HEK293T (cell line): ENCODE data around the gene VAMP3.
"Not testable (repeated sequence)": the region's sequence is repeated elsewhere in the genome, so short reads cannot be mapped to it uniquely, and the experiment has no call there.

Experiments
- CTCF ChIA-PET: fragments of 350-600 bp; formaldehyde crosslinking; extraction: SDS; loops from one replicate; lab custom pipeline; 2021; ENCODE audit warnings: antibody characterized with exemption, inconsistent platforms; lab: Yijun Ruan, JAX
- POLR2A ChIA-PET: fragments of 350-600 bp; formaldehyde crosslinking; extraction: SDS; loops from one replicate; lab custom pipeline; 2020; ENCODE audit warnings: antibody characterized with exemption, inconsistent platforms; lab: Yijun Ruan, JAX
- DNase-seq: peaks from one replicate; pipeline ENCODE4 v3.0.0; 2012; ENCODE audit warnings: mixed read lengths; ENCODE audit errors: extremely low spot score
- ARNT ChIP-seq: fragments of 450-650 bp; IDR thresholded peaks from 2 replicates; pipeline ENCODE4 v1.6.1; 2017; ENCODE audit warnings: mild to moderate bottlenecking
- BHLHE40 ChIP-seq: fragments of 450-650 bp; IDR thresholded peaks from 2 replicates; pipeline ENCODE4 v1.6.1; 2016; ENCODE audit warnings: mild to moderate bottlenecking, moderate library complexity, borderline replicate concordance
- CTBP1 ChIP-seq: fragments of 450-650 bp; IDR thresholded peaks from 2 replicates; pipeline ENCODE4 v1.6.1; 2016; ENCODE audit warnings: borderline replicate concordance
- ELF4 ChIP-seq: fragments of 450-650 bp; IDR thresholded peaks from 2 replicates; pipeline ENCODE4 v1.6.1; 2017; ENCODE audit warnings: antibody characterized with exemption
- FOXA1 ChIP-seq: fragments of 450-650 bp; IDR thresholded peaks from 2 replicates; pipeline ENCODE4 v1.6.1; 2016; ENCODE audit warnings: mild to moderate bottlenecking
- FOXK2 ChIP-seq: fragments of 450-650 bp; IDR thresholded peaks from 2 replicates; pipeline ENCODE4 v1.6.1; 2016; ENCODE audit warnings: mild to moderate bottlenecking
- FOXM1 ChIP-seq: fragments of 450-650 bp; IDR thresholded peaks from 2 replicates; pipeline ENCODE4 v1.6.1; 2017; ENCODE audit warnings: mild to moderate bottlenecking, borderline replicate concordance
- HDGF ChIP-seq: fragments of 450-650 bp; IDR thresholded peaks from 2 replicates; pipeline ENCODE4 v1.6.1; 2017; ENCODE audit warnings: antibody characterized with exemption, borderline replicate concordance
- L3MBTL2 ChIP-seq: fragments of 450-650 bp; conservative IDR thresholded peaks from 2 replicates; pipeline ENCODE4 v1.6.1; 2016; ENCODE audit warnings: mild to moderate bottlenecking
- LEF1 ChIP-seq: fragments of 450-650 bp; IDR thresholded peaks from 2 replicates; pipeline ENCODE4 v1.6.1; 2017; ENCODE audit warnings: mild to moderate bottlenecking, borderline replicate concordance
- NFRKB ChIP-seq: fragments of 450-650 bp; IDR thresholded peaks from 2 replicates; pipeline ENCODE4 v1.6.1; 2016; ENCODE audit warnings: mild to moderate bottlenecking, moderate library complexity
- PKNOX1 ChIP-seq: fragments of 450-650 bp; IDR thresholded peaks from 2 replicates; pipeline ENCODE4 v1.6.1; 2016
- SP1 ChIP-seq: fragments of 450-650 bp; IDR thresholded peaks from 2 replicates; pipeline ENCODE4 v1.6.1; 2017
- SUZ12 ChIP-seq: fragments of 450-650 bp; IDR thresholded peaks from 2 replicates; pipeline ENCODE4 v1.6.1; 2016; ENCODE audit warnings: mild to moderate bottlenecking
- TARDBP ChIP-seq: fragments of 450-650 bp; IDR thresholded peaks from 2 replicates; pipeline ENCODE4 v1.6.1; 2016
- ZNF384 ChIP-seq: fragments of 450-650 bp; IDR thresholded peaks from 2 replicates; pipeline ENCODE4 v1.6.1; 2016

VAMP3 gene

DNA sequence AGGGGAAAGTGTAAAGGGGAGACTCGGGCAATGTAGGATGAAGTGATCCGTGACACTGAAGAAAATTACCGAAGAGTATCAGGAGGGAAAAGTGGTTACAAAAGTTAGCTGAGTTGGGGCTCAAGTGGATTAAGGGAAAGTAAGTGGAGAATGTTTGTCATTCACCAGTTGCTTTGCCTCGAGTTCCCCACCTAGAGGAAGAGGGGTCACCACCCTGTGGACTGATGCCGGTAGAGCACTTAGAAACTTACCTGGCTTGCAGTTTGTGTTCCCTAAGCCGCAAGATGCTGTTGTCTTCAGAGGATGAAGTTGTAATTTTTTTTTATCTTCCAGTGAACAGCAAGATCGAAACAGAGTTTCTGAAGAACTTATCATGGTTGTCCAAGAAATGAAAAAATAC lies 14.0 kb downstream of the VAMP3 start:
- POLR2A ChIA-PET = no interaction called here
- CTCF ChIA-PET = interaction anchor here (1.2 kb wide), 1 partner anchor 116 kb away, joined by 3 read pairs; no protein-coding TSS in a partner anchor
- TF ChIP-seq ZNF384 = no peak
- no peak for TF ChIP-seq CTBP1
- TF ChIP-seq PKNOX1 = no peak
- TF ChIP-seq FOXK2 = no peak
- TF ChIP-seq FOXM1 = no peak
- TF ChIP-seq SUZ12 = no peak
- no peak for TF ChIP-seq BHLHE40
- no peak for TF ChIP-seq TARDBP
- TF ChIP-seq ARNT = no peak
- no peak for TF ChIP-seq FOXA1
- TF ChIP-seq L3MBTL2 = no peak
- no peak for TF ChIP-seq NFRKB
- no peak for TF ChIP-seq ELF4
- TF ChIP-seq LEF1 = no peak
- no peak for DNase-seq

- TF ChIP-seq ARNT (no peak), NFRKB (no peak), TARDBP (no peak), PKNOX1 (no peak), SUZ12 (no peak), BHLHE40 (no peak), ZNF384 (no peak), SP1 (no peak), FOXM1 (no peak), L3MBTL2 (no peak), FOXK2 (no peak), CTBP1 (no peak), HDGF (no peak), LEF1 (no peak), FOXA1 (no peak), ELF4 (no peak)
- ChIA-PET CTCF (no interaction called here), POLR2A (no interaction called here)
- no peak for DNase-seq
These were observed 15.7 kb downstream of the VAMP3 start for GRCh38 chr1:7786795-7787194.

- TF ChIP-seq PKNOX1 (no peak), L3MBTL2 (no peak), LEF1 (no peak), FOXM1 (no peak), ARNT (no peak), ZNF384 (no peak), TARDBP (no peak), NFRKB (no peak), FOXK2 (no peak), SP1 (no peak), SUZ12 (no peak), HDGF (no peak), CTBP1 (no peak), BHLHE40 (no peak)
- ChIA-PET POLR2A (no interaction called here), CTCF (no interaction called here)
- no peak for DNase-seq
These were observed 18.7 kb downstream of the VAMP3 start for GRCh38 chr1:7789828-7790227.

DNA sequence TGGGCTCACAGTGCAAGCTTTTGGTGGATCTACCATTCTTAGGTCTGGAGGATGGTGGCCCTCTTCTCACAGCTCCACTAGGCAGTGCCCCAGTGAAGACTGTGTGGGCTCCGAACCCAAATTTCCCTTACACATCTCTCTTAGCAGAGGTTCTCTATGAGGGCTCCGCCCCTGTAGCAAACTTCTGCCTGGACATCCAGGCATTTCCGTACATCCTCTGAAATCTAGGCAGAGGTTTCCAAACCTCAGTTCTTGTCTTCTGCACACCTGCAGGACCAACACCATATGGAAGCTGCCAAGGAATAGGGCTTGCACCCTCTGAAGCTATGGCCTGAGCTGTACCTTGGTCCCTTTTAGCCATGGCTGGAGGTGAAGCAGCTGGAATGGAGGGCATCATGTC lies 19.9 kb downstream of the VAMP3 start:
- DNase-seq, CTCF ChIA-PET, POLR2A ChIA-PET: not testable (repeated sequence)

DNA sequence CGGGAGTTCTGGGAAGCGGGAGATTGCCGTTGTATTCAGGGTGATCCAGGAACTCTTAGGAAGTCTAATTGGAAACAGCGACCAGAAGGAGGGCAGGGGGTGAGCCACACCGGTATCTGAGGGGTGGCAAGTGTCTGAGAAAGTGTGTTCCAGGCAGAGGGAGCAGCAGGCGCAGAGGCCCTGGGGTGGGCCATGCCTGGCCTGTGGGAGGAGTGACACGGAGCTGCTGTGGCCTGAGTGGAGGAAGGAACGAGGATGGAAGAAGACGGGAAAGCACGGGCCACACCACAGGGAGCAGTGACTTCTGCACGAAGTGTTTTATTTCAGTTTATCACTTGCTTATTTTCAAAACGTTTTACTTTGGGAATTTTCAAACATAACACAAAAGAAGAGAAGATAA lies 24.3 kb downstream of the VAMP3 start:
- POLR2A ChIA-PET = no interaction called here
- CTCF ChIA-PET = interaction anchor here (1.5 kb wide), 1 partner anchor 13 kb away, joined by 3 read pairs; no protein-coding TSS in a partner anchor
- TF ChIP-seq LEF1 = no peak
- no peak for TF ChIP-seq SUZ12
- no peak for TF ChIP-seq L3MBTL2
- no peak for TF ChIP-seq ELF4
- TF ChIP-seq ARNT = no peak
- TF ChIP-seq FOXM1 = no peak
- TF ChIP-seq ZNF384 = no peak
- TF ChIP-seq BHLHE40 = no peak
- TF ChIP-seq SP1 = no peak
- no peak for TF ChIP-seq TARDBP
- no peak for DNase-seq

GRCh38 chr1:7805460-7805859 lies 34.4 kb downstream of the VAMP3 start:
- TF ChIP-seq FOXM1 = no peak
- no peak for TF ChIP-seq HDGF
- TF ChIP-seq ELF4 = no peak
- TF ChIP-seq FOXA1 = no peak
- TF ChIP-seq SP1 = no peak
- TF ChIP-seq ARNT = no peak
- no peak for TF ChIP-seq SUZ12
- no peak for TF ChIP-seq ZNF384
- TF ChIP-seq L3MBTL2 = no peak
- TF ChIP-seq NFRKB = no peak
- no peak for TF ChIP-seq BHLHE40
- no peak for TF ChIP-seq TARDBP
- no peak for TF ChIP-seq CTBP1
- no peak for TF ChIP-seq FOXK2
- TF ChIP-seq PKNOX1 = no peak
- TF ChIP-seq LEF1 = no peak
- POLR2A ChIA-PET = no interaction called here
- DNase-seq = no peak
- CTCF ChIA-PET = interaction anchor here (0.6 kb wide), 1 partner anchor 138 kb away, joined by 3 read pairs; no protein-coding TSS in a partner anchor
